ENCODE measurements around the gene ARHGEF17. TPM values are rescaled to one million over a fixed set of nuclear protein-coding genes. Genes with fewer than 3 reads are reported as not detected.

Gene ARHGEF17
- total RNA-seq, 1 donor from 2014 or later, result 104 TPM

DNA sequence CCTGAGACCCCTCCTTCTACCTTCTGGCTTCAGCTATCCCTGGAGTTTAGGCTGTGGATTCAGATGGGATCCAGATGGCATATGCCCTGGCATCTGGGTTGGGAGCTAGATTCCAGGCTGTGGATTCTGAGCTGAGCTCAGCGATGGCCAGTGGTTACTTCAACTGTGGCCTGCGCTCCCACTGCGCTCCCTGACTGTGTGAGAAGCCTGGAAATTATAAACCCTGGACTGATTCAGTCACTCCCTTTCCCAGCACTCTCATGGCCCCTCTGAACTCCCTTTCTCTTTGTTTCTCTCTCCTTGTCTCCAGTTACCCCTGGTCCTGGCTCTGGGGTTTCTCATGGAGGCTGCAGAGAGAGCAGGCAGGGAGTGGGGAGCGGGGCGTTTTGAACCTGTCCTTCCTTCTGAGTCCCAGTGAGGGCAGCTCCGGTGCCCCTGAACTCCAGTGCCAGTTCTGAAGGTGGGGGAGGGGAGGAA, 4.8 kb downstream of the ARHGEF17 start:
- no peaks in the 10 kb centered on the region for H3K27me3 Mint-ChIP-seq (ENCODE audit: unreplicated experiment)
- H3K36me3 Mint-ChIP-seq (ENCODE audit: unreplicated experiment), result peaks cover 6% of the 10 kb centered on the region
- DNase-seq (ENCODE audit: extremely low spot score, unreplicated experiment), result no peak
- peak overlapping the region; percentile 69 for H3K4me3 Mint-ChIP-seq (ENCODE audit: unreplicated experiment)
- H3K4me1 Mint-ChIP-seq (ENCODE audit: unreplicated experiment), result peaks cover 81% of the 10 kb centered on the region
- TF ChIP-seq, protein P1, sequence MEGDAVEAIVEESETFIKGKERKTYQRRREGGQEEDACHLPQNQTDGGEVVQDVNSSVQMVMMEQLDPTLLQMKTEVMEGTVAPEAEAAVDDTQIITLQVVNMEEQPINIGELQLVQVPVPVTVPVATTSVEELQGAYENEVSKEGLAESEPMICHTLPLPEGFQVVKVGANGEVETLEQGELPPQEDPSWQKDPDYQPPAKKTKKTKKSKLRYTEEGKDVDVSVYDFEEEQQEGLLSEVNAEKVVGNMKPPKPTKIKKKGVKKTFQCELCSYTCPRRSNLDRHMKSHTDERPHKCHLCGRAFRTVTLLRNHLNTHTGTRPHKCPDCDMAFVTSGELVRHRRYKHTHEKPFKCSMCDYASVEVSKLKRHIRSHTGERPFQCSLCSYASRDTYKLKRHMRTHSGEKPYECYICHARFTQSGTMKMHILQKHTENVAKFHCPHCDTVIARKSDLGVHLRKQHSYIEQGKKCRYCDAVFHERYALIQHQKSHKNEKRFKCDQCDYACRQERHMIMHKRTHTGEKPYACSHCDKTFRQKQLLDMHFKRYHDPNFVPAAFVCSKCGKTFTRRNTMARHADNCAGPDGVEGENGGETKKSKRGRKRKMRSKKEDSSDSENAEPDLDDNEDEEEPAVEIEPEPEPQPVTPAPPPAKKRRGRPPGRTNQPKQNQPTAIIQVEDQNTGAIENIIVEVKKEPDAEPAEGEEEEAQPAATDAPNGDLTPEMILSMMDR (IDR thresholded peaks at IDR 0.05), result no peak
- H3K9me3 Mint-ChIP-seq (ENCODE audit: unreplicated experiment), result no peaks in the 10 kb centered on the region
- peak overlapping the region; percentile 85 for H3K27ac Mint-ChIP-seq (ENCODE audit: unreplicated experiment)

DNA sequence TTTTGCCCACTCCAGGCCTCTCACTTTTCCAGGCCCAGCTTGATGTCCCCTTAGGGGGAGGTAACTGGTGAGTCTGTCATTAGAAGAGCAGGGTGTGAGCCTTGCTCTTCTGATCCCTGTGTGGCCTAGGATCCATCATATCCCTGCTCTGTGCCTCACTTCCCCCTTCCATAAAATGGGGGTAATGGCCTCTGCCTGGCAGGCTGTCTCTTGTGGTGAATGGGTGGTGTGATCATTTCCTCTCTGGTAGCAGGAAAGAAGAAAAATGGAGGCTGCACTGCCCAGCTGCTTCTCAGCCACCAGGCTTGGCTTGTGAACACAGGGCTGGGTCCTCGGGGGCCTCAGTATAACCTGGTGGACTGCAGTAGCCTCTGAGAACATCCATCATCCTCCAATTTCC, 5.6 kb downstream of the ARHGEF17 start:
- Mint-ChIP-seq H3K27ac (ENCODE audit: unreplicated experiment) (peak overlapping the region; percentile 85), H3K9me3 (ENCODE audit: unreplicated experiment) (no peaks in the 10 kb centered on the region), H3K27me3 (ENCODE audit: unreplicated experiment) (no peaks in the 10 kb centered on the region), H3K4me3 (ENCODE audit: unreplicated experiment) (peak overlapping the region; percentile 69), H3K4me1 (ENCODE audit: unreplicated experiment) (peaks cover 86% of the 10 kb centered on the region), H3K36me3 (ENCODE audit: unreplicated experiment) (peaks cover 8% of the 10 kb centered on the region)
- TF ChIP-seq, protein P1 (IDR thresholded peaks at IDR 0.05), result no peak
- no peak for DNase-seq (ENCODE audit: extremely low spot score, unreplicated experiment)

DNA sequence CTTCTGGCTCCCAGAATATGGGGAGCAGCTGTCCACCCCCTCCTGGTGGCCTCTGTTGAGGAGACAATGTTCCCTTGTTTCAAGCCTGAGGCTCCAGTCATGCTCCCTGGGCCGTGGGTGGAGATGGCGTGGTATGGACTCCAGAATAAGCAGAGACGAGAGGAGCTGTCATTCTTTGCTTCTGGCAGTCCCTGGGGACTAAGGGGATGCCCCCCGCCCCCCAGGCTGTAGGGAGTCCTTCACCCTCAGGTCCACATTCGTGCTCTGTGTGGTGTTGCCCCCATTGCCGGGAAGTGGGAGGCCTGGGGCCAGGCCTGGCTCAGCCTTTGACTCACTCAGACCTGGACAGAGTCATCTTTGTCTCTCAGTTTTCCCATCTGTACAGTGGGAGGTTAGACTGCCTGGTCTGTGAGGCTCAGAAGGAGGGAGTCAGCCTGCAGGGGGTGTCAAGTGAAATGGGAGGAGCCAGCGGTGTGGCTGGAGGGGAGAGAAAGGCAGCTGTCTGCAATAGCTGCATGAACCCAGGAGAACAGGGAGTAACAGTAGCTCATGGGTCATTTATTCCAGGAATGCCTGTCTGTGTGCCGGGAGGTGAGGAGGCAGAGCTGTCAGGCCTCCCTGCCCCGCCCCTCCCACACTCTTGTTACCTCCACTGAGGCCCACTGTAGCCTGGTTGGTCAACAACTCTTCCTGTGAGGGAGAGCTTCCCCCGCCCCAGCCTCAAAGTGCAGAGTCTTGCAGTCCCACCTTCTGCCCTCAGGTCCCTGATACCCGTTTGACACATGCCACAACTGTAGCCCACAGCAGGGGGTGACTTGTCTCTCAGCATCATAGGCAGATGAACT, 6.3 kb downstream of the ARHGEF17 start:
- Mint-ChIP-seq H3K27ac (ENCODE audit: unreplicated experiment) (peak overlapping the region; percentile 85), H3K4me1 (ENCODE audit: unreplicated experiment) (peaks cover 90% of the 10 kb centered on the region), H3K36me3 (ENCODE audit: unreplicated experiment) (peaks cover 11% of the 10 kb centered on the region), H3K27me3 (ENCODE audit: unreplicated experiment) (no peaks in the 10 kb centered on the region), H3K4me3 (ENCODE audit: unreplicated experiment) (peak overlapping the region; percentile 69), H3K9me3 (ENCODE audit: unreplicated experiment) (no peaks in the 10 kb centered on the region)
- DNase-seq (ENCODE audit: extremely low spot score, unreplicated experiment), result no peak
- TF ChIP-seq, protein P1 (IDR thresholded peaks at IDR 0.05), result no peak

DNA sequence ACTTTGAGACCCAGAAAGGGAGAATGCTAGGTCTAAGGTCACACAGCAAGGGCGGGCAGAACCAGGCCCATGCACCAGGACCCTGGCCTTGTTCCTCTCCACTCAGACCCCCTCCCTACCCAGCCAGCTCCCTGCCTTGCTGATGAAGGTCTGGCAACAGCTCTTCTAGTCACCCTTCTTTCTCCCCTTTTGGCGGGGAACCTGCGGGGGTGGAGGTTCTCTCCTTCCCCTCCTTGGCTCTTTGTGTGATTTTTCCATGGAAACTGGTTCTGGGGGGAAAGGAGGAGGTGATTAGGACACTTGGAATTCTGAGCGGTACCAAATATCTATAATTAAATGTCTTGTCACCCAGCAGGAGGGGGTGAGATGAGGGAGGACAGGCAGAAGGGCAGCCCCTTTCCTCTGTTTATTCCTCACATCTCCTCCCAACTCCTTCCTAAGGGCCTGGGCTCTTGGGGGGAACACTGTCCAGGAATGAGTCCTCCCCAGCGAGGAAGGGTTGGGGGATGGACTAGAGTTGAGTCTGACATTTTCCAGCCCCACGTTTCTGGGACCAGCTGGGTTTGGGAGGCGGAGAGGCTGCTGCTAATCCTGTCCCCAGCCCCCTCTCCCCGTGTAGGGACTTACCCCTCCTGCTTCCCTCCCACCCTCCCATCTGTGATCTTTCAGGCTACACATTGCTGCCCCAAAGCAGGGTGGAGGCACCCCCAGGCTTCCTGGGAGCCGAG, 7.4 kb downstream of the ARHGEF17 start:
- no peaks in the 10 kb centered on the region for H3K27me3 Mint-ChIP-seq (ENCODE audit: unreplicated experiment)
- no peak for DNase-seq (ENCODE audit: extremely low spot score, unreplicated experiment)
- H3K27ac Mint-ChIP-seq (ENCODE audit: unreplicated experiment), result peak overlapping the region; percentile 85
- H3K4me3 Mint-ChIP-seq (ENCODE audit: unreplicated experiment), result no peak overlapping the region
- no peaks in the 10 kb centered on the region for H3K9me3 Mint-ChIP-seq (ENCODE audit: unreplicated experiment)
- peaks cover 11% of the 10 kb centered on the region for H3K36me3 Mint-ChIP-seq (ENCODE audit: unreplicated experiment)
- H3K4me1 Mint-ChIP-seq (ENCODE audit: unreplicated experiment), result peaks cover 89% of the 10 kb centered on the region
- TF ChIP-seq, protein P1 (IDR thresholded peaks at IDR 0.05), result no peak

DNA sequence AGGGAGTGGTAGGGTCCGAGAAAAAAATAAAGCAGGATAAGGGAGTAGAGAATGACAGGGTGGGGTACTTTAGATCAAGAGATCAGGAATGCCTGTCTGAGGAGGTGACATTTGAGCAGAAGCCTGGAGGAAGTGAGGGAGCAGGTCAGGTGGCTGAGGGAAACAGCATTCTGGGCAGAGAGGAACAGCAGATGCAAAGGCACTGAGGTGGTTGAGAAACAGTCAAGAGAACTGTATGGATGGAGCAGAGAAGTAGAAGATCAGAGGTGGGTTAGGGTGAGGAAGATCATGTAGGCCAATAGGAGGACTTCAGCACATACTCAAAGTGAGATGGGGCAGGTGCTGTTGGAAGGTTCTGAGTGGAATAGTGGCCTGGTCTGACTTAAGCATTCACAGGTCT, 8.3 kb downstream of the ARHGEF17 start:
- H3K9me3 Mint-ChIP-seq (ENCODE audit: unreplicated experiment), result no peaks in the 10 kb centered on the region
- H3K27me3 Mint-ChIP-seq (ENCODE audit: unreplicated experiment), result no peaks in the 10 kb centered on the region
- peak overlapping the region; percentile 33 for H3K27ac Mint-ChIP-seq (ENCODE audit: unreplicated experiment)
- TF ChIP-seq, protein P1 (IDR thresholded peaks at IDR 0.05), result no peak
- peak overlapping the region; percentile 28 for H3K4me3 Mint-ChIP-seq (ENCODE audit: unreplicated experiment)
- no peak for DNase-seq (ENCODE audit: extremely low spot score, unreplicated experiment)
- H3K4me1 Mint-ChIP-seq (ENCODE audit: unreplicated experiment), result peaks cover 87% of the 10 kb centered on the region
- peaks cover 11% of the 10 kb centered on the region for H3K36me3 Mint-ChIP-seq (ENCODE audit: unreplicated experiment)
